KOPT-K1 (cell line): ENCODE data around the gene CHP2.

Experiments used
- H3K27ac ChIP-seq: fragments of 200-600 bp; sonication (generic); 2 replicates; pipeline ENCODE4 v1.5.1; 2016; ENCODE audit warnings: antibody characterized with exemption, mild to moderate bottlenecking, low read depth, low read length; ENCODE audit not compliant: poor library complexity, severe bottlenecking
- H3K36me3 ChIP-seq: fragments of 200-600 bp; sonication (generic); 2 replicates; pipeline ENCODE4 v1.5.1; 2017; ENCODE audit warnings: antibody characterized with exemption, mild to moderate bottlenecking, low read length, moderate library complexity; ENCODE audit not compliant: insufficient read depth
- H3K9me3 ChIP-seq: fragments of 200-600 bp; sonication (generic); 2 replicates; pipeline ENCODE4 v1.5.1; 2017; ENCODE audit warnings: antibody characterized with exemption, low read length, mild to moderate bottlenecking; ENCODE audit not compliant: insufficient read depth, poor library complexity, severe bottlenecking

CHP2 gene

GRCh38 chr16:23768581-23768980 lies 13.8 kb downstream of the CHP2 start:
- no peaks in the 10 kb centered on the region for H3K36me3 ChIP-seq
- H3K9me3 ChIP-seq, result no peaks in the 10 kb centered on the region
- H3K27ac ChIP-seq, result no peak overlapping the region

GRCh38 chr16:23771027-23771426 lies 16.2 kb downstream of the CHP2 start:
- no peak overlapping the region for H3K27ac ChIP-seq
- no peaks in the 10 kb centered on the region for H3K9me3 ChIP-seq

GRCh38 chr16:23771642-23772041 lies 16.8 kb downstream of the CHP2 start:
- Histone ChIP-seq H3K36me3 (no peaks in the 10 kb centered on the region), H3K9me3 (no peaks in the 10 kb centered on the region), H3K27ac (no peak overlapping the region)

More at GRCh38 chr16:23771027-23771426, 16.2 kb downstream of the CHP2 start:
- no peaks in the 10 kb centered on the region for H3K36me3 ChIP-seq

- H3K27ac ChIP-seq, result no peak overlapping the region
- no peaks in the 10 kb centered on the region for H3K36me3 ChIP-seq
- no peaks in the 10 kb centered on the region for H3K9me3 ChIP-seq
These were observed 18.5 kb downstream of the CHP2 start for GRCh38 chr16:23773339-23773738.

- no peaks in the 10 kb centered on the region for H3K36me3 ChIP-seq
- no peak overlapping the region for H3K27ac ChIP-seq
These were observed 26.4 kb downstream of the CHP2 start for GRCh38 chr16:23781176-23781575.

GRCh38 chr16:23784811-23785447 lies 30.1 kb downstream of the CHP2 start:
- H3K27ac ChIP-seq, result no peak overlapping the region
- no peaks in the 10 kb centered on the region for H3K9me3 ChIP-seq

More at GRCh38 chr16:23781176-23781575, 26.4 kb downstream of the CHP2 start:
- H3K9me3 ChIP-seq, result no peaks in the 10 kb centered on the region

GRCh38 chr16:23785842-23786241 lies 31.0 kb downstream of the CHP2 start:
- no peaks in the 10 kb centered on the region for H3K9me3 ChIP-seq
- H3K27ac ChIP-seq, result no peak overlapping the region

More at GRCh38 chr16:23784811-23785447, 30.1 kb downstream of the CHP2 start:
- no peaks in the 10 kb centered on the region for H3K36me3 ChIP-seq

GRCh38 chr16:23786964-23787561 lies 32.2 kb downstream of the CHP2 start:
- no peaks in the 10 kb centered on the region for H3K36me3 ChIP-seq
- H3K27ac ChIP-seq, result no peak overlapping the region
- H3K9me3 ChIP-seq, result no peaks in the 10 kb centered on the region

More at GRCh38 chr16:23785842-23786241, 31.0 kb downstream of the CHP2 start:
- H3K36me3 ChIP-seq, result no peaks in the 10 kb centered on the region

- Histone ChIP-seq H3K27ac (no peak overlapping the region), H3K9me3 (no peaks in the 10 kb centered on the region), H3K36me3 (no peaks in the 10 kb centered on the region)
These were observed 33.9 kb downstream of the CHP2 start for GRCh38 chr16:23788685-23789084.

- Histone ChIP-seq H3K9me3 (no peaks in the 10 kb centered on the region), H3K27ac (no peak overlapping the region), H3K36me3 (no peaks in the 10 kb centered on the region)
These were observed 40.6 kb downstream of the CHP2 start for GRCh38 chr16:23795378-23795777.

- H3K27ac ChIP-seq, result no peak overlapping the region
- no peaks in the 10 kb centered on the region for H3K9me3 ChIP-seq
- H3K36me3 ChIP-seq, result no peaks in the 10 kb centered on the region
These were observed 42.1 kb downstream of the CHP2 start for GRCh38 chr16:23796941-23797340.

GRCh38 chr16:23801378-23801777 lies 46.6 kb downstream of the CHP2 start:
- Histone ChIP-seq H3K9me3 (no peaks in the 10 kb centered on the region), H3K27ac (no peak overlapping the region), H3K36me3 (no peaks in the 10 kb centered on the region)

GRCh38 chr16:23802776-23803175 lies 48.0 kb downstream of the CHP2 start:
- H3K27ac ChIP-seq, result no peak overlapping the region
- no peaks in the 10 kb centered on the region for H3K9me3 ChIP-seq
- no peaks in the 10 kb centered on the region for H3K36me3 ChIP-seq

- no peaks in the 10 kb centered on the region for H3K9me3 ChIP-seq
- H3K36me3 ChIP-seq, result no peaks in the 10 kb centered on the region
- no peak overlapping the region for H3K27ac ChIP-seq
These were observed 48.8 kb downstream of the CHP2 start for GRCh38 chr16:23803591-23804123.

- H3K27ac ChIP-seq, result no peak overlapping the region
- H3K9me3 ChIP-seq, result no peaks in the 10 kb centered on the region
- H3K36me3 ChIP-seq, result no peaks in the 10 kb centered on the region
These were observed 52.2 kb downstream of the CHP2 start for GRCh38 chr16:23807028-23807427.
